ENCODE results near the gene DAPK1. TPM values are rescaled to one million over a fixed set of nuclear protein-coding genes. Genes with fewer than 3 reads are reported as not detected.

The DAPK1 gene
- total RNA-seq, 1 donor from 2014 or later = 0.79 TPM

- Histone ChIP-seq H3K36me3 (ENCODE audit: control insufficient read depth, insufficient read depth, low read length) (no peaks in the 10 kb centered on the region), H3K27me3 (ENCODE audit: control insufficient read depth, insufficient read depth, low read length) (no peaks in the 10 kb centered on the region), H3K4me3 (ENCODE audit: low read depth, low read length) (no peak overlapping the region)
- DNase-seq (ENCODE audit: low read depth) = no peak
- TF ChIP-seq CTCF (IDR thresholded peaks at IDR 0.05; ENCODE audit: insufficient read depth, low read length, severe bottlenecking) = no peak
- no peak for FAIRE-seq
Observed at GRCh38 chr9:87640385-87640795, 142.7 kb downstream of the DAPK1 start.

- no peak overlapping the region for H3K4me3 ChIP-seq (ENCODE audit: low read depth, low read length)
- FAIRE-seq (no peak), DNase-seq (ENCODE audit: low read depth) (no peak)
- no peaks in the 10 kb centered on the region for H3K27me3 ChIP-seq (ENCODE audit: control insufficient read depth, insufficient read depth, low read length)
- TF ChIP-seq CTCF (IDR thresholded peaks at IDR 0.05; ENCODE audit: insufficient read depth, low read length, severe bottlenecking) = no peak
- H3K36me3 ChIP-seq (ENCODE audit: control insufficient read depth, insufficient read depth, low read length) = no peaks in the 10 kb centered on the region
Observed at GRCh38 chr9:87641067-87641466, 143.4 kb downstream of the DAPK1 start.

GRCh38 chr9:87642330-87643106 is 144.9 kb downstream of the DAPK1 start:
- FAIRE-seq (no peak), DNase-seq (ENCODE audit: low read depth) (no peak)
- no peak for TF ChIP-seq CTCF (IDR thresholded peaks at IDR 0.05; ENCODE audit: insufficient read depth, low read length, severe bottlenecking)
- H3K27me3 ChIP-seq (ENCODE audit: control insufficient read depth, insufficient read depth, low read length) = no peaks in the 10 kb centered on the region
- no peaks in the 10 kb centered on the region for H3K36me3 ChIP-seq (ENCODE audit: control insufficient read depth, insufficient read depth, low read length)
- no peak overlapping the region for H3K4me3 ChIP-seq (ENCODE audit: low read depth, low read length)

- DNase-seq (ENCODE audit: low read depth) (no peak), FAIRE-seq (no peak)
- no peaks in the 10 kb centered on the region for H3K36me3 ChIP-seq (ENCODE audit: control insufficient read depth, insufficient read depth, low read length)
- no peak overlapping the region for H3K4me3 ChIP-seq (ENCODE audit: low read depth, low read length)
- H3K27me3 ChIP-seq (ENCODE audit: control insufficient read depth, insufficient read depth, low read length) = no peaks in the 10 kb centered on the region
- TF ChIP-seq CTCF (IDR thresholded peaks at IDR 0.05; ENCODE audit: insufficient read depth, low read length, severe bottlenecking) = no peak
Observed at GRCh38 chr9:87643107-87643650, 145.5 kb downstream of the DAPK1 start.

GRCh38 chr9:87643778-87644570 is 146.3 kb downstream of the DAPK1 start:
- DNase-seq (ENCODE audit: low read depth) (no peak), FAIRE-seq (no peak)
- H3K36me3 ChIP-seq (ENCODE audit: control insufficient read depth, insufficient read depth, low read length) = no peaks in the 10 kb centered on the region
- H3K4me3 ChIP-seq (ENCODE audit: low read depth, low read length) = no peak overlapping the region
- no peaks in the 10 kb centered on the region for H3K27me3 ChIP-seq (ENCODE audit: control insufficient read depth, insufficient read depth, low read length)
- no peak for TF ChIP-seq CTCF (IDR thresholded peaks at IDR 0.05; ENCODE audit: insufficient read depth, low read length, severe bottlenecking)
